ENCODE data around the gene BRAF.
"Not testable (repeated sequence)": the region's sequence is repeated elsewhere in the genome, so short reads cannot be mapped to it uniquely, and the experiment has no call there.

Gene BRAF

DNA sequence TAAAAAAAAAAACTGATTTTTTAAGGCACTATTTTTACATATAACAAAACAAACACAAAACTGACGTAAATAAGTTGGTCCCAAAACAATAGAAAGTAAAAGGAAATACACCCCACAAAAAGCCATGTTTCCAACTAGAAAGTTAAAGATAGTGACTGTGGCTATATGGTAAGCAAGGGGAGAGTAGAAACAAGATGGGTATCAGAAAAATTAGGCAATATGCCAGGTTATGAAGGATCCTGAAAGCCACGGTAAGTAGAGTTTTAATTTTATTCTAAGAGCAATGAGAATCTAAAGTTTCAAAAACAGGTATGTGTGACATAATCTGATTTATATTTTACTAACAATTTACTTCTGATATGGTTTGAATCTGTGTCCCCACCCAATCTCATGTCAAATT is 61.5 kb downstream of the BRAF start:
- DNase-seq, result no peak
- Histone ChIP-seq H3K27me3 (replicated peaks) (no peaks in the 10 kb centered on the region), H3K36me3 (replicated peaks) (no peaks in the 10 kb centered on the region), H3K27ac (no peak overlapping the region), H3K4me3 (ENCODE audit: low read depth, low read length) (no peak overlapping the region)
- in situ Hi-C loops (cut with HindIII; ENCODE audit: low pct_ligation_motif_present, low sequenced_read_pairs), result no loop called here
- TF ChIP-seq, protein P1, sequence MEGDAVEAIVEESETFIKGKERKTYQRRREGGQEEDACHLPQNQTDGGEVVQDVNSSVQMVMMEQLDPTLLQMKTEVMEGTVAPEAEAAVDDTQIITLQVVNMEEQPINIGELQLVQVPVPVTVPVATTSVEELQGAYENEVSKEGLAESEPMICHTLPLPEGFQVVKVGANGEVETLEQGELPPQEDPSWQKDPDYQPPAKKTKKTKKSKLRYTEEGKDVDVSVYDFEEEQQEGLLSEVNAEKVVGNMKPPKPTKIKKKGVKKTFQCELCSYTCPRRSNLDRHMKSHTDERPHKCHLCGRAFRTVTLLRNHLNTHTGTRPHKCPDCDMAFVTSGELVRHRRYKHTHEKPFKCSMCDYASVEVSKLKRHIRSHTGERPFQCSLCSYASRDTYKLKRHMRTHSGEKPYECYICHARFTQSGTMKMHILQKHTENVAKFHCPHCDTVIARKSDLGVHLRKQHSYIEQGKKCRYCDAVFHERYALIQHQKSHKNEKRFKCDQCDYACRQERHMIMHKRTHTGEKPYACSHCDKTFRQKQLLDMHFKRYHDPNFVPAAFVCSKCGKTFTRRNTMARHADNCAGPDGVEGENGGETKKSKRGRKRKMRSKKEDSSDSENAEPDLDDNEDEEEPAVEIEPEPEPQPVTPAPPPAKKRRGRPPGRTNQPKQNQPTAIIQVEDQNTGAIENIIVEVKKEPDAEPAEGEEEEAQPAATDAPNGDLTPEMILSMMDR (IDR thresholded peaks at IDR 0.05; ENCODE audit: low read depth, low read length, missing control alignments), result no peak

DNA sequence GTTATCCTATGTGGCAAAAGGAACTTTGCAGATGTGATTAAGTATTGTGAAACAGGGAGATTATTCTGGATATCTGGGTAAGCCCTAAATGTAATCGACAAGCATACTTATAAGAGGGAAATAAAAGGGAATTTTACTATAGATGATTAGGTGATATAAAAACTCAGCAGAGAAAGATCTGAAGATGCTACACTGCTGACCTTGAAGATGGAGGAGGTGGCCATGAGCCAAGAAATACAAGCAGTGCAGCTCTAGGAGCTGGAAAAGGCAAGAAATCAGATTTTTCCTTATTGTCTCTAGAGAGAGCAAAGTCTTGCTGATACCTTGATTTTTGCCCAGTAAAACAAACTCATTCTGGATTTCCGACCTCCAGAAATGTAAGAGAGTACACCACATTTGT is 67.7 kb downstream of the BRAF start:
- H3K4me3 ChIP-seq (ENCODE audit: low read depth, low read length), result no peak overlapping the region
- H3K27me3 ChIP-seq (replicated peaks), result no peaks in the 10 kb centered on the region
- TF ChIP-seq, protein P1 (IDR thresholded peaks at IDR 0.05; ENCODE audit: low read depth, low read length, missing control alignments), result no peak
- H3K36me3 ChIP-seq (replicated peaks), result no peaks in the 10 kb centered on the region
- in situ Hi-C loops (cut with HindIII; ENCODE audit: low pct_ligation_motif_present, low sequenced_read_pairs), result no loop called here
- H3K27ac ChIP-seq, result no peak overlapping the region
- peak; percentile 3 for DNase-seq

DNA sequence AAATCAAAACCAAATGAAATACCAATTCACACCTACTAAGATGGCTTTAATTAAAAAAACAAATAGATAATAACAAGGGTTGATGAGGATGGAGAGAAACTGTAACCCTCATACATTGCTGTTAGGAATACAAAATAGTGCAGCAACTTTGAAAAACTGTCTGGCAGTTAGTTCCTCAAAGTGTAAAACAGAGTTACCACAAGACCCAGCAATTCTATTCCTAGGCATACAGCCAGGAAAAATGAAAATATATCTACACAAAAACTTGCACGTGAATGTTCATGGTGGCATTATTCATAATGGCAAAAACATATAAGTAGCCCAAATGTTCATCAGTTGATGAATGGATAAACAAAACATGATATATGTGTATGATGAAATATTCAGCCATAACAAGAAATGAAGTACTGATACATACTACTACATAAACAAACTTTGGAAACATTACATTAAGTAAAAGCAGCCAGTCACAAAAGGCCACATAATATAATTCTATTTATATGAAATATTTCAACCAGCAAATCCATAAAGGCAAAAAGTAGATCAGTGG is 83.5 kb downstream of the BRAF start:
- in situ Hi-C loops (cut with HindIII; ENCODE audit: low pct_ligation_motif_present, low sequenced_read_pairs), result no loop called here
- Histone ChIP-seq H3K4me3 (ENCODE audit: low read depth, low read length) (no peak overlapping the region), H3K36me3 (replicated peaks) (no peaks in the 10 kb centered on the region), H3K27me3 (replicated peaks) (no peaks in the 10 kb centered on the region), H3K27ac (no peak overlapping the region)
- no peak for DNase-seq
- TF ChIP-seq, protein P1 (IDR thresholded peaks at IDR 0.05; ENCODE audit: low read depth, low read length, missing control alignments), result no peak

DNA sequence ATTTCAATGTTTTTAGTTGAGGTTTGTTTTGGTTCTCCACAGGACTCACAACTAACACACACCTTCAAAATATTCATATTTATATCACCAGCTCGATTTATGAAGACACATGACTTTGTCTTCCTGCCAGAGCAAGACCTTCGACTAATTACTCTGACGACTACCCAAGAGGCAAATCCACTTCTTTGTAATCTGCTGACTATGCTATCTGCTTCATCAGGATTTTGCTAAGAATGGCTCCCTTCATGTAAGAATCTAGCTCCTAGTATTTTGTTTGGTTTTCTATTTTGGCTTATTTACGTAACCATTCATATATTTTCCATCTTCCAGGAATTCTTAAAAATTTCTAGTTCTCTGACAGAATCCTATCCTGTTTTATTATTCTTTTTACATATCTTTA is 93.0 kb downstream of the BRAF start:
- in situ Hi-C loops (cut with HindIII; ENCODE audit: low pct_ligation_motif_present, low sequenced_read_pairs), result no loop called here
- no peaks in the 10 kb centered on the region for H3K36me3 ChIP-seq (replicated peaks)
- TF ChIP-seq, protein P1 (IDR thresholded peaks at IDR 0.05; ENCODE audit: low read depth, low read length, missing control alignments), result no peak

DNA sequence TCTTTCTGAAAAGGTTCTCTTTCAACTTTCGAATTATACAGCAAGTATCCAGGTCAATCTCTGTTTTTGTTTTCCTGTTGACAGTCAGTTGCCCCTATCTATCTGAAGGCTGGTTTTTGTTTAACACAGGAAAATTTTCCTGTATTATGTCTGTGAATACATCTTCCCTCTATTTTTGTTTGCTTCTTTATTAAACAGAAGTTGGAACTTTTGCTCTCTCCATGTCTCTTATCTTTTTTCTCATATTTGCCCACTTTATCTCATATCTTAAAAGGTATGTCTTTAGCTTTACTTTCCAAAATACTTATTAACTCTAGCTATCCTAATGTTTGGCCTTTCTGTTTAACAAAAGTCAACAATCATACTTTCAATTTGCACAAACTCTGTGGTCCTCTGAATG is 95.0 kb downstream of the BRAF start:
- Histone ChIP-seq H3K27ac (no peak overlapping the region), H3K36me3 (replicated peaks) (no peaks in the 10 kb centered on the region), H3K27me3 (replicated peaks) (no peaks in the 10 kb centered on the region), H3K4me3 (ENCODE audit: low read depth, low read length) (no peak overlapping the region)
- DNase-seq, result no peak
- in situ Hi-C loops (cut with HindIII; ENCODE audit: low pct_ligation_motif_present, low sequenced_read_pairs), result no loop called here
- TF ChIP-seq, protein P1 (IDR thresholded peaks at IDR 0.05; ENCODE audit: low read depth, low read length, missing control alignments), result no peak

More for the DNA sequence above, 93.0 kb downstream of the BRAF start:
- Histone ChIP-seq H3K4me3 (ENCODE audit: low read depth, low read length) (no peak overlapping the region), H3K27ac (no peak overlapping the region), H3K27me3 (replicated peaks) (no peaks in the 10 kb centered on the region)
- no peak for DNase-seq

DNA sequence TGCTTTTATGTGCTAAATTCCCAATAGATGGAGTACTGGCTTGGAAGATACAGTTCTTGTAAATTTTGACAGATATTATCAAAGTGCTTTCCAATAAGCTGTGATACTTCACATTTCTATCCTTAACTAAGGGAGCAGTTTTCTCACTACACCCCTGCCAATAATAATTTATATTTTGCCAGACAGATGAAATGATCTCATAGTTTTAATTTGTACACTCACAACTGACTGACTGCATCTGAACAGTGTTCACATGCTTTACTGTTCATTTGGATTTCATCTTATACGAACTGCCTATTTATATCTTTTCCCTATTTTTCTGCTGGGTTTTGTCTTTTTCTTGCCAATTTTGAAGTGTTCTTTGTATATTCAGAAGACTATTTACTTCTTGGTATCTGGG is 96.0 kb downstream of the BRAF start:
- no peak overlapping the region for H3K27ac ChIP-seq
- no peak overlapping the region for H3K4me3 ChIP-seq (ENCODE audit: low read depth, low read length)
- no peaks in the 10 kb centered on the region for H3K27me3 ChIP-seq (replicated peaks)
- TF ChIP-seq, protein P1 (IDR thresholded peaks at IDR 0.05; ENCODE audit: low read depth, low read length, missing control alignments), result no peak
- no peak for DNase-seq
- in situ Hi-C loops (cut with HindIII; ENCODE audit: low pct_ligation_motif_present, low sequenced_read_pairs), result no loop called here
- H3K36me3 ChIP-seq (replicated peaks), result no peaks in the 10 kb centered on the region

DNA sequence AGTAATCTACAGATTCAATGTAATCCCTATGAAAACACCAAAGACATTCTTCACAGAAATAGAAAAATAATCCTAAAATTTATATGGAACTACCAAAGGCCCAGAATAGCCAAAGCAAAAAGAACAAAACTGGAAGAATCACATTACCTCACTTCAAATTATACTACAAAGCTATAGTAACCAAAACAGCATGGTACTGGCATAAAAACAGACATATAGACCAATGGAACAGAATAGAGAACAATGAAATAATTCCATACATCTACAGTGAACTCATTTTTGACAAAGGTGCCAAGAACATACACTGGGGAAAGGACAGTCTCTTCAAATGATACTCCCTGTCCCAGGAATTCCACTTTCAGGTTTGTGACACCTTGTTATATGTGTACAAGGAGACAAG is 107.3 kb downstream of the BRAF start:
- H3K4me3 ChIP-seq (ENCODE audit: low read depth, low read length); H3K27ac ChIP-seq; H3K36me3 ChIP-seq (replicated peaks); H3K27me3 ChIP-seq (replicated peaks); in situ Hi-C loops (cut with HindIII; ENCODE audit: low pct_ligation_motif_present, low sequenced_read_pairs); DNase-seq: not testable (repeated sequence)
